ENCODE measurements around the gene OR2T35.

Gene OR2T35

DNA sequence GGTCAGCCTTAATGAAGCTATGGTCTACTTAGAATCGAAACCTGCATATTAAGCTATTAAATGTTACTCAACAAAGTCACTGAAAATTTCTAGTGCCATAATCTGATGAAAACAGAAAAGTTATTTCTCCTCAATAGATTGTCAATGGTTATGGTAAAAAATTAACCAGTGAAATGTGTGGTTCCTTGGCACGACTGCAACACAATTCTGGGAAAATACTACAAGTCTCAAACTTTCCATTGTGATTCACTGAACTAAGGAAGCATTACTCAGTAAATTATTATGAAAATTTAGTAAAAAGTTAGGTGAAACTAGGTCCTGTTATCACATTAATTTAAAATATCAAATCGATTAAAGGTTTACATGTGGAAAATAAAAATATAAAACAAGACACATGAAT is 34.8 kb downstream of the OR2T35 start:
- no peak for TF ChIP-seq ZBTB7A (IDR thresholded peaks at IDR 0.05; ENCODE audit: low read depth)
- no peak for TF ChIP-seq FOXM1 (IDR thresholded peaks at IDR 0.05; ENCODE audit: borderline replicate concordance, low read depth)
- no peak for TF ChIP-seq CEBPB (IDR thresholded peaks at IDR 0.05)
- no peak for TF ChIP-seq EP300 (IDR thresholded peaks at IDR 0.05; ENCODE audit: borderline replicate concordance)
- no peak for TF ChIP-seq CREB1 (IDR thresholded peaks at IDR 0.05; ENCODE audit: low read depth)
- TF ChIP-seq NFIC (IDR thresholded peaks at IDR 0.05), result no peak
- TF ChIP-seq EGR1 (IDR thresholded peaks at IDR 0.05), result no peak
- TF ChIP-seq, protein P1, sequence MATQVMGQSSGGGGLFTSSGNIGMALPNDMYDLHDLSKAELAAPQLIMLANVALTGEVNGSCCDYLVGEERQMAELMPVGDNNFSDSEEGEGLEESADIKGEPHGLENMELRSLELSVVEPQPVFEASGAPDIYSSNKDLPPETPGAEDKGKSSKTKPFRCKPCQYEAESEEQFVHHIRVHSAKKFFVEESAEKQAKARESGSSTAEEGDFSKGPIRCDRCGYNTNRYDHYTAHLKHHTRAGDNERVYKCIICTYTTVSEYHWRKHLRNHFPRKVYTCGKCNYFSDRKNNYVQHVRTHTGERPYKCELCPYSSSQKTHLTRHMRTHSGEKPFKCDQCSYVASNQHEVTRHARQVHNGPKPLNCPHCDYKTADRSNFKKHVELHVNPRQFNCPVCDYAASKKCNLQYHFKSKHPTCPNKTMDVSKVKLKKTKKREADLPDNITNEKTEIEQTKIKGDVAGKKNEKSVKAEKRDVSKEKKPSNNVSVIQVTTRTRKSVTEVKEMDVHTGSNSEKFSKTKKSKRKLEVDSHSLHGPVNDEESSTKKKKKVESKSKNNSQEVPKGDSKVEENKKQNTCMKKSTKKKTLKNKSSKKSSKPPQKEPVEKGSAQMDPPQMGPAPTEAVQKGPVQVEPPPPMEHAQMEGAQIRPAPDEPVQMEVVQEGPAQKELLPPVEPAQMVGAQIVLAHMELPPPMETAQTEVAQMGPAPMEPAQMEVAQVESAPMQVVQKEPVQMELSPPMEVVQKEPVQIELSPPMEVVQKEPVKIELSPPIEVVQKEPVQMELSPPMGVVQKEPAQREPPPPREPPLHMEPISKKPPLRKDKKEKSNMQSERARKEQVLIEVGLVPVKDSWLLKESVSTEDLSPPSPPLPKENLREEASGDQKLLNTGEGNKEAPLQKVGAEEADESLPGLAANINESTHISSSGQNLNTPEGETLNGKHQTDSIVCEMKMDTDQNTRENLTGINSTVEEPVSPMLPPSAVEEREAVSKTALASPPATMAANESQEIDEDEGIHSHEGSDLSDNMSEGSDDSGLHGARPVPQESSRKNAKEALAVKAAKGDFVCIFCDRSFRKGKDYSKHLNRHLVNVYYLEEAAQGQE (IDR thresholded peaks at IDR 0.05; ENCODE audit: low read depth), result no peak
- no peak for TF ChIP-seq TEAD4 (IDR thresholded peaks at IDR 0.05)
- TF ChIP-seq RAD21 (IDR thresholded peaks at IDR 0.05; ENCODE audit: low read depth), result no peak
- TF ChIP-seq MAX (IDR thresholded peaks at IDR 0.05), result no peak
- TF ChIP-seq USF1 (IDR thresholded peaks at IDR 0.05), result no peak

- TF ChIP-seq EP300 (IDR thresholded peaks at IDR 0.05; ENCODE audit: borderline replicate concordance) (no peak), ZBTB7A (IDR thresholded peaks at IDR 0.05; ENCODE audit: low read depth) (no peak), NFIC (IDR thresholded peaks at IDR 0.05) (no peak), CREB1 (IDR thresholded peaks at IDR 0.05; ENCODE audit: low read depth) (no peak), EGR1 (IDR thresholded peaks at IDR 0.05) (no peak), YY1 (IDR thresholded peaks at IDR 0.05; ENCODE audit: low read depth) (no peak)
Measured at GRCh38 chr1:248599396-248599795, 45.7 kb downstream of the OR2T35 start.

- TF ChIP-seq RAD21 (IDR thresholded peaks at IDR 0.05; ENCODE audit: low read depth) (no peak), NFIC (IDR thresholded peaks at IDR 0.05) (no peak), TCF12 (IDR thresholded peaks at IDR 0.05; ENCODE audit: low read depth) (no peak)
Measured at GRCh38 chr1:248597589-248597988, 47.5 kb downstream of the OR2T35 start, which contains the start of gene OR2T10. TSS of gene OR2T10 (minus strand) at chr1:248597700. CDS start at chr1:248593768, 3,932 bp downstream.

GRCh38 chr1:248596615-248597014 is 48.5 kb downstream of the OR2T35 start:
- no peak for TF ChIP-seq ZBTB7A (IDR thresholded peaks at IDR 0.05; ENCODE audit: low read depth)
- no peak for TF ChIP-seq YY1 (IDR thresholded peaks at IDR 0.05; ENCODE audit: low read depth)
- no peak for TF ChIP-seq USF1 (IDR thresholded peaks at IDR 0.05)
- no peak for TF ChIP-seq TEAD4 (IDR thresholded peaks at IDR 0.05)
- no peak for TF ChIP-seq MAX (IDR thresholded peaks at IDR 0.05)
- TF ChIP-seq CREB1 (IDR thresholded peaks at IDR 0.05; ENCODE audit: low read depth), result no peak
- TF ChIP-seq, protein P1 (IDR thresholded peaks at IDR 0.05; ENCODE audit: low read depth), result no peak
- no peak for TF ChIP-seq TCF12 (IDR thresholded peaks at IDR 0.05; ENCODE audit: low read depth)
- no peak for TF ChIP-seq TAF1 (IDR thresholded peaks at IDR 0.05; ENCODE audit: low read depth)
- TF ChIP-seq NFIC (IDR thresholded peaks at IDR 0.05), result no peak
- TF ChIP-seq EGR1 (IDR thresholded peaks at IDR 0.05), result no peak
- no peak for TF ChIP-seq FOXM1 (IDR thresholded peaks at IDR 0.05; ENCODE audit: borderline replicate concordance, low read depth)
- TF ChIP-seq CEBPB (IDR thresholded peaks at IDR 0.05), result no peak
- TF ChIP-seq EP300 (IDR thresholded peaks at IDR 0.05; ENCODE audit: borderline replicate concordance), result no peak
- TF ChIP-seq RAD21 (IDR thresholded peaks at IDR 0.05; ENCODE audit: low read depth), result no peak

GRCh38 chr1:248593226-248593625 is 51.9 kb downstream of the OR2T35 start:
- TF ChIP-seq NFIC (IDR thresholded peaks at IDR 0.05) (no peak), RAD21 (IDR thresholded peaks at IDR 0.05; ENCODE audit: low read depth) (no peak), EGR1 (IDR thresholded peaks at IDR 0.05) (no peak), MAX (IDR thresholded peaks at IDR 0.05) (no peak), TCF12 (IDR thresholded peaks at IDR 0.05; ENCODE audit: low read depth) (no peak), CEBPB (IDR thresholded peaks at IDR 0.05) (no peak), FOXM1 (IDR thresholded peaks at IDR 0.05; ENCODE audit: borderline replicate concordance, low read depth) (no peak), CREB1 (IDR thresholded peaks at IDR 0.05; ENCODE audit: low read depth) (no peak), ZBTB7A (IDR thresholded peaks at IDR 0.05; ENCODE audit: low read depth) (no peak), EP300 (IDR thresholded peaks at IDR 0.05; ENCODE audit: borderline replicate concordance) (no peak), TEAD4 (IDR thresholded peaks at IDR 0.05) (no peak), USF1 (IDR thresholded peaks at IDR 0.05) (no peak), TAF1 (IDR thresholded peaks at IDR 0.05; ENCODE audit: low read depth) (no peak), YY1 (IDR thresholded peaks at IDR 0.05; ENCODE audit: low read depth) (no peak)
- TF ChIP-seq, protein P1 (IDR thresholded peaks at IDR 0.05; ENCODE audit: low read depth), result no peak
